Glutamatergic neuron (in vitro differentiated cells): ENCODE data around the gene DGKZ. TPM values are rescaled to one million over a fixed set of nuclear protein-coding genes. Genes with fewer than 3 reads are reported as not detected.

Experiments used
- DNase-seq: peaks from one replicate; pipeline ENCODE4 v3.0.0; 2022
- H3K27ac Mint-ChIP-seq: one replicate; pipeline ENCODE4 v1.8.0; 2020; ENCODE audit warnings: mild to moderate bottlenecking, mixed read lengths, inconsistent platforms; ENCODE audit not compliant: unreplicated experiment
- H3K27me3 Mint-ChIP-seq: one replicate; pipeline ENCODE4 v1.8.0; 2020; ENCODE audit warnings: mild to moderate bottlenecking, moderate library complexity, mixed read lengths, inconsistent platforms; ENCODE audit not compliant: unreplicated experiment
- H3K36me3 Mint-ChIP-seq: one replicate; pipeline ENCODE4 v1.8.0; 2020; ENCODE audit warnings: mild to moderate bottlenecking, mixed read lengths, inconsistent platforms; ENCODE audit not compliant: unreplicated experiment
- H3K4me1 Mint-ChIP-seq: one replicate; pipeline ENCODE4 v1.8.0; 2020; ENCODE audit warnings: mild to moderate bottlenecking, low read depth, mixed read lengths, inconsistent platforms; ENCODE audit not compliant: unreplicated experiment
- H3K4me3 Mint-ChIP-seq: one replicate; pipeline ENCODE4 v1.8.0; 2020; ENCODE audit warnings: mild to moderate bottlenecking, mixed read lengths, inconsistent platforms; ENCODE audit not compliant: unreplicated experiment
- H3K9me3 Mint-ChIP-seq: one replicate; pipeline ENCODE4 v1.8.0; 2020; ENCODE audit warnings: mild to moderate bottlenecking, moderate library complexity, mixed read lengths, inconsistent platforms; ENCODE audit not compliant: unreplicated experiment
- CTCF ChIP-seq: fragments of 200-600 bp; sonication (generic); IDR thresholded peaks from one replicate; pipeline ENCODE4 v1.5.0; 2021; ENCODE audit not compliant: partially characterized antibody, unreplicated experiment
- total RNA-seq: library from RNA; stranded (reverse); fragmentation: NEBNext Ultra II Directional; extraction: Animal tissue kit (Norgen Biotek cat#: 25700); gene quantifications from one replicate; pipeline ENCODE4 v1.2.1, GENCODE V29; 2021; ENCODE audit not compliant: unreplicated experiment

DGKZ gene
- total RNA-seq, 1 donor from 2014 or later = 60.9 TPM

GRCh38 chr11:46391186-46391577 is 43.9 kb downstream of the DGKZ start:
- H3K36me3 Mint-ChIP-seq = peaks cover 5% of the 10 kb centered on the region
- peaks cover 19% of the 10 kb centered on the region for H3K4me1 Mint-ChIP-seq
- H3K9me3 Mint-ChIP-seq = peaks cover 14% of the 10 kb centered on the region
- no peak for TF ChIP-seq CTCF
- peaks cover 16% of the 10 kb centered on the region for H3K27me3 Mint-ChIP-seq
- no peak overlapping the region for H3K27ac Mint-ChIP-seq
- no peak overlapping the region for H3K4me3 Mint-ChIP-seq
- no peak for DNase-seq

- peak; percentile 80 for DNase-seq
- Mint-ChIP-seq H3K27me3 (peaks cover 13% of the 10 kb centered on the region), H3K27ac (no peak within 1 kb of the TSS), H3K4me3 (peak within 1 kb of the TSS; percentile 87), H3K4me1 (peaks cover 16% of the 10 kb centered on the region), H3K9me3 (peaks cover 9% of the 10 kb centered on the region), H3K36me3 (no peaks in the 10 kb centered on the region)
- peak; percentile 63 for TF ChIP-seq CTCF
Measured at GRCh38 chr11:46391578-46392420, 44.5 kb downstream of the DGKZ start, which contains the start of gene CHRM4. CHRM4 (minus strand) TSS chr11:46391776; CDS start chr11:46386557, 5,219 bp downstream.

- peak overlapping the region; percentile 87 for H3K4me3 Mint-ChIP-seq
- peaks cover 13% of the 10 kb centered on the region for H3K4me1 Mint-ChIP-seq
- DNase-seq = peak; percentile 60
- peaks cover 8% of the 10 kb centered on the region for H3K9me3 Mint-ChIP-seq
- no peaks in the 10 kb centered on the region for H3K36me3 Mint-ChIP-seq
- H3K27ac Mint-ChIP-seq = peak overlapping the region; percentile 82
- no peak for TF ChIP-seq CTCF
- peaks cover 13% of the 10 kb centered on the region for H3K27me3 Mint-ChIP-seq
Measured at GRCh38 chr11:46392421-46393230, 45.4 kb downstream of the DGKZ start.

- Mint-ChIP-seq H3K27ac (peak overlapping the region; percentile 82), H3K36me3 (no peaks in the 10 kb centered on the region), H3K4me3 (peak overlapping the region; percentile 87), H3K27me3 (peaks cover 12% of the 10 kb centered on the region), H3K9me3 (peaks cover 8% of the 10 kb centered on the region), H3K4me1 (peaks cover 12% of the 10 kb centered on the region)
- no peak for TF ChIP-seq CTCF
- DNase-seq = no peak
Measured at GRCh38 chr11:46393231-46393616, 46.0 kb downstream of the DGKZ start.
